ENCODE measurements around the gene CDK15.
A peak's percentile ranks its signal among the peaks of the same experiment; 100 is the strongest.

CDK15 gene

GRCh38 chr2:201880579-201880978 is 74.2 kb downstream of the CDK15 start:
- no peak for TF ChIP-seq CTCF (IDR thresholded peaks at IDR 0.05; ENCODE audit: low read length, missing control alignments)
- no peak for DNase-seq (ENCODE audit: low read depth)
- H3K4me3 ChIP-seq (replicated peaks; ENCODE audit: low read depth, low read length), result no peak overlapping the region

DNA sequence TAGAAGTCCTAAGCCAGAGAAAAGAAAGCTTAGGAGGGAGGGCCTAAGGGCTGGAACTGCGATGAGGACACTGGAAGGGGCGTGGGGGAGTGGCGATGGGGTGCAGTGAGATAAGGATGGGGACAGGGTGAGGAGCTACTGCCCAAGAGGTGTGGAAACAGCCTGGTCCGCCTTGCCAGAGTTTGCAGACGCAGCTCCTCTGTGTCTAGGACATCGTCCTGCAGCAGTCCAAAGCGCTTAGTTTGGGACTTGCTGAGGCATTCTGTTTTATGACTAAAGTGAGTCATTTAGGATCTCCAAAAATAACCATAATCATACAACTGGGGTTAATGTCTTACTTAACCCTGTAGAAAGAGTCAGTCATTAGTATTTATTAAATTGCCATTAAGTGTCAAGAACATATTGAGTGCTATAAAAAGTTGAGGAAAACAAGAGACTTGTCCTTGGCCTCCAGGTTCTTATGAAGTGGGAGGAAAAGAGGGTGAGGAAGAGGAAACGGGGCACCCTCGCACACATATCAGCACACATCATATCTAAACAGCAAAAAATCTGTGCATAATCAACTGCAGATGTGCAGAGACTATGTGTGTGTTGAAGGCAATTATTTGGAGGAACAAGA is 74.8 kb downstream of the CDK15 start:
- H3K4me3 ChIP-seq (replicated peaks; ENCODE audit: low read depth, low read length), result no peak overlapping the region
- DNase-seq (ENCODE audit: low read depth), result no peak
- TF ChIP-seq CTCF (IDR thresholded peaks at IDR 0.05; ENCODE audit: low read length, missing control alignments), result no peak

- no peak for TF ChIP-seq CTCF (IDR thresholded peaks at IDR 0.05; ENCODE audit: low read length, missing control alignments)
- DNase-seq (ENCODE audit: low read depth), result no peak
- no peak overlapping the region for H3K4me3 ChIP-seq (replicated peaks; ENCODE audit: low read depth, low read length)
These were observed 75.4 kb downstream of the CDK15 start for GRCh38 chr2:201881741-201882140.

DNA sequence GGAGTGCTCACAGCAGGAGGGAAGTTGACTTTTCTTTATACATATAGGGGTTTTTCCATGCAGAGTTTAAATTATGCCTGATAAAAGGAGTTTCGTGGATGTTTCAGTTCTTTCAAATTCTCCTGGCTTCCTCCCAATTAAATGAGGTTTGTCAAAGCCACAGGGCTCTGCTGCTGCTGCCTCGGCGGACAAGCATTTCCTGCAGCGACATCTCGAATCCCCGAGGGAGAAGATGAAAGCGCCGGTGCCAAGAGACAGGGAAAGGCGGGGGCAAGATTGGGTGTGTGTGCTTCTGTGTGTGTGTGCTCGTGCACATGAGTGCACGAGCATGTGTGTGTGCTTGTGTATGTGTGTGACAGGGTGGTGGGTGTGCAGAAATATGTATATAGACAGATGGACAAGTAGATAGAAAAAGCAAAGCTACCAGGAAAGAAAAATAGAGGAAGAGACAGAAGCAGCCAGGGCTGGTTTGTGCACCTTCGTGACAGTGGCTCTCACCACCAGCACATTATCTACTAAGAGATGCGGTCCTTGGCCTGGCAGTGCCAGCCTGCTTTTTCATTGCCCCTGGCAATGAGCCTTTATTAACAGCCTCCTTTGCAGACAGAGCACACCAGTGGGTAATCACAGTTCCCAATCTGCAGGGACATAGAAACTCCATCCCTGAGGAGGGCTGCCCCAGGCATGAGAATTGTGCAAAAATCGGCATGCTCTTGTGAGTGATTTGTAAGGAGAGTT is 76.2 kb downstream of the CDK15 start:
- no peak overlapping the region for H3K4me3 ChIP-seq (replicated peaks; ENCODE audit: low read depth, low read length)
- peak; percentile 36 for DNase-seq (ENCODE audit: low read depth)
- TF ChIP-seq CTCF (IDR thresholded peaks at IDR 0.05; ENCODE audit: low read length, missing control alignments), result no peak

GRCh38 chr2:201883606-201884369 is 77.5 kb downstream of the CDK15 start:
- DNase-seq (ENCODE audit: low read depth), result no peak
- no peak overlapping the region for H3K4me3 ChIP-seq (replicated peaks; ENCODE audit: low read depth, low read length)
- no peak for TF ChIP-seq CTCF (IDR thresholded peaks at IDR 0.05; ENCODE audit: low read length, missing control alignments)

- no peak for DNase-seq (ENCODE audit: low read depth)
- TF ChIP-seq CTCF (IDR thresholded peaks at IDR 0.05; ENCODE audit: low read length, missing control alignments), result no peak
- H3K4me3 ChIP-seq (replicated peaks; ENCODE audit: low read depth, low read length), result no peak overlapping the region
These were observed 80.2 kb downstream of the CDK15 start for GRCh38 chr2:201886504-201886903.
